ENCODE measurements around the gene SLC9A9. TPM values are rescaled to one million over a fixed set of nuclear protein-coding genes. Genes with fewer than 3 reads are reported as not detected.

SLC9A9 gene
- total RNA-seq, 1 donor, result 3.5 TPM

DNA sequence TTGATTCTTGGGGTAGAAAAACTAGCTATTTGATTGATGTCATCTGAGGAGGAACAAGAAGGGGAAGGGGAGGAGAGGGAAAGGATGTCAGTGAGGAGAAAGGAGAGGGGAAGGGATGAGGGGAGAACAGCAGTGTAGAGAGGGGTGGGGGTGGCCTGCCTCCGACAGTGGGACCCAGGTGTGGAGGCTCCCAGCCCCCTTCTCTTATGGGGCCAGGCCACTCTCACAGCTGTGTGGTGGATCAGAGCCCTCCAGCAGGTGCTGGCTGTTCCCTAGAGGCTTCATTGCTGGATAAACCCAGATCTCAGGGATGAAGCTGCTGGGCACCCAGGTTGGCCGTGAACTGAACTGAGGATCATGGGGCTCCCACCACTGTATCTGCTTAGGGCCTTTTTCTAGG is 464.2 kb downstream of the SLC9A9 start:
- DNase-seq (ENCODE audit: low read depth), result no peak
- TF ChIP-seq, protein P1, sequence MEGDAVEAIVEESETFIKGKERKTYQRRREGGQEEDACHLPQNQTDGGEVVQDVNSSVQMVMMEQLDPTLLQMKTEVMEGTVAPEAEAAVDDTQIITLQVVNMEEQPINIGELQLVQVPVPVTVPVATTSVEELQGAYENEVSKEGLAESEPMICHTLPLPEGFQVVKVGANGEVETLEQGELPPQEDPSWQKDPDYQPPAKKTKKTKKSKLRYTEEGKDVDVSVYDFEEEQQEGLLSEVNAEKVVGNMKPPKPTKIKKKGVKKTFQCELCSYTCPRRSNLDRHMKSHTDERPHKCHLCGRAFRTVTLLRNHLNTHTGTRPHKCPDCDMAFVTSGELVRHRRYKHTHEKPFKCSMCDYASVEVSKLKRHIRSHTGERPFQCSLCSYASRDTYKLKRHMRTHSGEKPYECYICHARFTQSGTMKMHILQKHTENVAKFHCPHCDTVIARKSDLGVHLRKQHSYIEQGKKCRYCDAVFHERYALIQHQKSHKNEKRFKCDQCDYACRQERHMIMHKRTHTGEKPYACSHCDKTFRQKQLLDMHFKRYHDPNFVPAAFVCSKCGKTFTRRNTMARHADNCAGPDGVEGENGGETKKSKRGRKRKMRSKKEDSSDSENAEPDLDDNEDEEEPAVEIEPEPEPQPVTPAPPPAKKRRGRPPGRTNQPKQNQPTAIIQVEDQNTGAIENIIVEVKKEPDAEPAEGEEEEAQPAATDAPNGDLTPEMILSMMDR (IDR thresholded peaks at IDR 0.05; ENCODE audit: insufficient read depth, low read depth, low read length), result no peak
- H3K4me3 ChIP-seq (ENCODE audit: low read depth, low read length), result no peak overlapping the region

DNA sequence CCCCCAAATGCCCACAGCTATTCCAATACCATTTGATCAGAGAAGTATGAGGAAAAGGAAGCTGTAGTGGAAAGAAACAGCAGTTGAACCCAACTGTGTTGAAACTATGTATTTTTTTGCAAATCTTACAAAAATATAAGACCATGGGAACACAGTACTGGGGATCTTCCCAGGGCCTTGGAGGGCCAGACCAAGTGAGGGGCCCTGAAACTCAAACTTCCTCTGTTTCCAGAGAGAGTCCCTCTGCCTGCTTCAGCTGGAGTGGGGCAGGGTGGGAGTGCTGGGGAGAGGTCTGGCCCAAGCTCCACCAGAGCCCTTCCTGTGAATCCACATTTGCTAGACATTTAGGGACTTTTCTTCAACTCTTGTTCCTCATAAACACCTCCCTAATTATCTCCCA is 464.8 kb downstream of the SLC9A9 start:
- no peak overlapping the region for H3K4me3 ChIP-seq (ENCODE audit: low read depth, low read length)
- TF ChIP-seq, protein P1 (IDR thresholded peaks at IDR 0.05; ENCODE audit: insufficient read depth, low read depth, low read length), result no peak
- no peak for DNase-seq (ENCODE audit: low read depth)

DNA sequence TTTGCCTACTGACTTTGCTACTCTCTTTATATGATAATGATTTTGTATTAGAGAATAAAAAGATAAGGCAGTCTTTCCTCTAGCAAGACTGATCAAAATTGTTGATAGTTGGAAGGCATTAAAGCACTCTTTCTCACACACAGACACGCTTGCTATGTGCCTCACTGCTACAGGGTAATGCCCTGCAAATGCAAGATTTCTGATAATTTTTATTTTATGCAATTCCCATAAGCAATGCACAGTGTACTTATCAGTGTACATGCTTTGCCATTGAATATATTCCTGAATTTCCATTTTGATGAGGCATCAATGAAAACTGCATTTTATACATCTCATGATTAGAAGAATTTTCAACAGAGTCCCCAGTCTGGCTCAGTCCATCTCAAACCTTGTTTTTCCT is 465.5 kb downstream of the SLC9A9 start:
- DNase-seq (ENCODE audit: low read depth), result no peak
- TF ChIP-seq, protein P1 (IDR thresholded peaks at IDR 0.05; ENCODE audit: insufficient read depth, low read depth, low read length), result no peak
- H3K4me3 ChIP-seq (ENCODE audit: low read depth, low read length), result no peak overlapping the region

DNA sequence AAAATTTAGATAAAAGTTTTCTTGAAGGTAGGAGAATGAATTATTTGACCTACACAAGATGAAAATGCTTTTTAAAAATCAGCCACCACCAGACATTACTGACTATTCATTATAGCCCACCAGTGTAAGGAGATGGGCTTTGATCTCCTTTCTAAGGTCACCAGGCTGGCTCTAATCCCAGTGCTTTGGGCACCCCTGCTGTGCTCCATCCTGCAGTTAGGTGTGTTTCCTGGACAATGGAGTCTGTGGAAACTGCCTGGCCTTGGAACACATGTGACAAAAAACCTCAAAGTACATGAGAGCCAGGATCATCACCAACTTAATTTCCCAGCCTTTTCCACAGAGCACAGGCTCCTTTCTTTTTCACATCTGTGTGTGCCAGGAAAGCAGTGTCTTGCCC is 467.8 kb downstream of the SLC9A9 start:
- TF ChIP-seq, protein P1 (IDR thresholded peaks at IDR 0.05; ENCODE audit: insufficient read depth, low read depth, low read length), result no peak
- DNase-seq (ENCODE audit: low read depth), result no peak
- no peak overlapping the region for H3K4me3 ChIP-seq (ENCODE audit: low read depth, low read length)

DNA sequence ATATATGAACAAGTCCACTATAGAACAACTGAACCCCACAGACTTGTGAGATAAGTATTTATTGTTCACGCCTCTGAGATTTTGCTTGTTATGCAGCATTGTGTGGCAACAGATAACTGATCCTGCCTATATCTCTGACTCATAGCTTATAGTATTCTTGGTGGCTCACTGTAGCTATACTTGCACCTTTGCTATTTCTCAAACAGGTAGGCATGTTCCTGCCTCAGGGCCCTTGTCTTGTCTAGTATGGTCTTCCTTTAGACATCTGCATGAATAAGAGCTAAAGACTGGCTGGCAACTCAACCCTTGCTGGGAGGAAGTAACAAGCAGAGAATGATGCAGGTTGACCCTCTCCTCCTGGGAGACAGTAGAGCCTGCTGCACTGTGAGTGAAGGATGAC is 472.6 kb downstream of the SLC9A9 start:
- TF ChIP-seq, protein P1 (IDR thresholded peaks at IDR 0.05; ENCODE audit: insufficient read depth, low read depth, low read length), result no peak
- no peak overlapping the region for H3K4me3 ChIP-seq (ENCODE audit: low read depth, low read length)
- no peak for DNase-seq (ENCODE audit: low read depth)

DNA sequence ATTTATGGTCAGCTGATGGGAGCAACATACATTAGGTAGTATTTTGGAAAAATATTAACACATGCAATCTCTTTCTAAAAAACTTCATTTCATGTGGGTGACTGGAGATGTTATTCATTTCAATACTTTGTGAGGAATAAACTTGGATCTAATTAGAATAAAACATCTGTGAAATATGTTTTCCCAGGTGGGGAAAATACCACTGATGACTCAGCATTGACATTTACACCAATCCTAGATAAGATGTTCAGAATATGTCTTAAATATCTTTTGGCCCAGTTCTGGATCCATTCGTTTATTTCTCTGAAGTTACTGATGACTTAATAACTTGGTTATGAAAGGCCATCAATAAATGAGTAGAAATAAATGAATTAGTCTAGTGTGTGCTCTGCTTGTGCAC is 481.1 kb downstream of the SLC9A9 start:
- TF ChIP-seq, protein P1 (IDR thresholded peaks at IDR 0.05; ENCODE audit: insufficient read depth, low read depth, low read length), result no peak
- DNase-seq (ENCODE audit: low read depth), result no peak
- no peak overlapping the region for H3K4me3 ChIP-seq (ENCODE audit: low read depth, low read length)

DNA sequence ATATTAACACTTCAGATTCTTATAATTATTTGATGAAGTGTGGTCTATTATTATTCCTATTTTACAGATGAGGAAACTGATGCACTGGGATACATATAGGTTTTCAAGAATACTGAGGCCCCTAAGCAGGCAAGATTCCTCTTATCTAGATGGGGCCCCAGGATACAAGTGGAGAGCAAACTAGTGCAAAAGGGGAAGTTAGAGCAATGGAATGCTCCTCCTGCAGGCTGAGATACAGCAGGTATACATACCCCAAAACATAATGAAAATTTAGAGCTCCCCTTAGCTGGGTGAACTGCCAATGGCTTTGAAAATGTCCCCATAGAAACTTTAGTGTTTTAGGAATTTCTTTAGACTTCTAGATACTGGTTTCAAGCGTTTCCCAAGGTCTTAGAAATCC is 481.6 kb downstream of the SLC9A9 start:
- H3K4me3 ChIP-seq (ENCODE audit: low read depth, low read length), result no peak overlapping the region
- TF ChIP-seq, protein P1 (IDR thresholded peaks at IDR 0.05; ENCODE audit: insufficient read depth, low read depth, low read length), result no peak
- DNase-seq (ENCODE audit: low read depth), result no peak
